HepG2 (cell line): ENCODE results near the gene TAS1R3. TPM values are rescaled to one million over a fixed set of nuclear protein-coding genes. Genes with fewer than 3 reads are reported as not detected.

Experiments used
- DNMT3B ChIP-seq: conservative IDR thresholded peaks from 2 replicates; pipeline ENCODE4 v1.6.1; 2016; ENCODE audit warnings: missing biosample characterization, control low read depth
- DPF2 ChIP-seq: sonication (generic); formaldehyde crosslinking; IDR thresholded peaks from 2 replicates; pipeline ENCODE4 v1.4.0; 2020; ENCODE audit warnings: mild to moderate bottlenecking, low read depth, missing genetic modification reagents, borderline replicate concordance
- HNRNPH1 ChIP-seq: fragments of 200-400 bp; formaldehyde crosslinking; optimal IDR thresholded peaks from 2 replicates; pipeline ENCODE3; 2017; ENCODE audit warnings: mild to moderate bottlenecking, low read depth, low read length
- NFYC ChIP-seq: IDR thresholded peaks from 2 replicates; pipeline ENCODE4 v1.6.1; 2016; ENCODE audit warnings: missing genetic modification reagents, missing compliant biosample characterization
- NR2F1 ChIP-seq, 2 experiments: fragments of 450-650 bp in 1 of 2; formaldehyde crosslinking in 1 of 2; IDR thresholded peaks; 2 replicates each; pipeline versions ENCODE4 v1.5.0 to v1.6.1; 2016 to 2020; ENCODE audit warnings: mild to moderate bottlenecking in 1 of 2, missing compliant biosample characterization in 1 of 2, missing genetic modification reagents in 1 of 2, moderate library complexity in 1 of 2
- ONECUT2 ChIP-seq: sonication (generic); formaldehyde crosslinking; IDR thresholded peaks from 2 replicates; pipeline ENCODE4 v1.4.0; 2020; ENCODE audit warnings: missing genetic modification reagents
- POLR2G ChIP-seq: fragments of 200-400 bp; formaldehyde crosslinking; IDR thresholded peaks from 2 replicates; pipeline ENCODE4 v1.6.1; 2018; ENCODE audit warnings: mild to moderate bottlenecking, low read depth, low read length, moderate library complexity
- PRPF4 ChIP-seq: fragments of 200-400 bp; formaldehyde crosslinking; IDR thresholded peaks from 2 replicates; pipeline ENCODE4 v1.6.1; 2016; ENCODE audit warnings: low read length, low read depth; ENCODE audit not compliant: poor library complexity, severe bottlenecking
- RNF2 ChIP-seq: fragments of 450-650 bp; conservative IDR thresholded peaks from 2 replicates; pipeline ENCODE4 v1.6.1; 2016; ENCODE audit warnings: low read depth
- SALL2 ChIP-seq: sonication (generic); formaldehyde crosslinking; IDR thresholded peaks from 2 replicates; pipeline ENCODE4 v1.8.1; 2023; ENCODE audit warnings: mild to moderate bottlenecking, missing genetic modification reagents, inconsistent platforms
- SIN3A ChIP-seq: IDR thresholded peaks from 2 replicates; pipeline ENCODE4 v1.6.1; 2011; ENCODE audit warnings: low read depth, mild to moderate bottlenecking, control low read depth, low read length, borderline replicate concordance
- SKI ChIP-seq: fragments of 450-650 bp; IDR thresholded peaks from one replicate; pipeline ENCODE4 v1.6.1; 2018; ENCODE audit warnings: mild to moderate bottlenecking; ENCODE audit not compliant: partially characterized antibody
- STAT5B ChIP-seq: sonication (generic); formaldehyde crosslinking; IDR thresholded peaks from 2 replicates; pipeline ENCODE4 v1.4.0; 2020; ENCODE audit warnings: missing genetic modification reagents
- ZFYVE20 ChIP-seq: sonication (generic); formaldehyde crosslinking; IDR thresholded peaks from 2 replicates; pipeline ENCODE4 v1.8.0; 2023; ENCODE audit warnings: low read depth, mild to moderate bottlenecking, moderate library complexity, missing genetic modification reagents, borderline replicate concordance
- ZNF160 ChIP-seq: sonication (generic); formaldehyde crosslinking; IDR thresholded peaks from 2 replicates; pipeline ENCODE4 v1.8.0; 2022; ENCODE audit warnings: mild to moderate bottlenecking, inconsistent platforms, missing genetic modification reagents
- ZNF337 ChIP-seq: sonication (generic); formaldehyde crosslinking; IDR thresholded peaks from 2 replicates; pipeline ENCODE4 v1.5.1; 2020; ENCODE audit warnings: missing genetic modification reagents, low read depth, mild to moderate bottlenecking, borderline replicate concordance
- ZNF33B ChIP-seq: sonication (generic); formaldehyde crosslinking; IDR thresholded peaks from 2 replicates; pipeline ENCODE4 v1.5.1; 2020; ENCODE audit warnings: mild to moderate bottlenecking, missing genetic modification reagents
- polyA plus RNA-seq, 8 experiments: library from polyadenylated mRNA; depleted of rRNA in 3 of 8; stranded (reverse) in 7 of 8; unstranded in 1 of 8; fragments of >200 nt; fragmentation: Illumina TruSeq in 4 of 8; extraction: Trizol in 4 of 8; gene quantifications; 2 replicates each; pipeline versions ENCODE4 v1.2.1 to v1.2.3, GENCODE V29; 2011 to 2016; ENCODE audit warnings: low read depth in 4 of 8, missing spikeins in 1 of 8, mixed read lengths in 1 of 8; ENCODE audit not compliant: insufficient read depth in 1 of 8
- total RNA-seq, 5 experiments: library from RNA; depleted of rRNA; stranded (reverse); fragments of >200 nt; fragmentation: Illumina TruSeq; extraction: Trizol; gene quantifications; 2 replicates each; pipeline ENCODE4 v1.2.3, GENCODE V29; 2016; ENCODE audit warnings: low read depth in 1 of 5
- TF ChIP-seq, protein P1 (sequence below): sonication (generic); formaldehyde crosslinking; conservative IDR thresholded peaks from 2 replicates; pipeline ENCODE4 v1.4.0; 2020; ENCODE audit warnings: mild to moderate bottlenecking, missing genetic modification reagents, moderate library complexity
- TF ChIP-seq, protein P2 (sequence below): sonication (generic); formaldehyde crosslinking; IDR thresholded peaks from 2 replicates; pipeline ENCODE4 v1.5.1; 2020; ENCODE audit warnings: missing genetic modification reagents, mild to moderate bottlenecking, borderline replicate concordance
- TF ChIP-seq, protein P3 (sequence below), 2 experiments: sonication (generic) in 1 of 2; formaldehyde crosslinking in 1 of 2; IDR thresholded peaks; 2 replicates each; pipeline versions ENCODE4 v1.5.1 to v1.6.1; 2011 to 2020; ENCODE audit warnings: borderline replicate concordance in 1 of 2, low read depth in 1 of 2, low read length in 1 of 2, mild to moderate bottlenecking in 1 of 2, missing genetic modification reagents in 1 of 2, moderate library complexity in 1 of 2

TAS1R3 gene
- total and polyA plus RNA-seq, 2 of the 13 experiments (the other 11 are each of a cell fraction or from before 2014, with no cell fraction given), result 0.13 to 0.15 TPM

DNA sequence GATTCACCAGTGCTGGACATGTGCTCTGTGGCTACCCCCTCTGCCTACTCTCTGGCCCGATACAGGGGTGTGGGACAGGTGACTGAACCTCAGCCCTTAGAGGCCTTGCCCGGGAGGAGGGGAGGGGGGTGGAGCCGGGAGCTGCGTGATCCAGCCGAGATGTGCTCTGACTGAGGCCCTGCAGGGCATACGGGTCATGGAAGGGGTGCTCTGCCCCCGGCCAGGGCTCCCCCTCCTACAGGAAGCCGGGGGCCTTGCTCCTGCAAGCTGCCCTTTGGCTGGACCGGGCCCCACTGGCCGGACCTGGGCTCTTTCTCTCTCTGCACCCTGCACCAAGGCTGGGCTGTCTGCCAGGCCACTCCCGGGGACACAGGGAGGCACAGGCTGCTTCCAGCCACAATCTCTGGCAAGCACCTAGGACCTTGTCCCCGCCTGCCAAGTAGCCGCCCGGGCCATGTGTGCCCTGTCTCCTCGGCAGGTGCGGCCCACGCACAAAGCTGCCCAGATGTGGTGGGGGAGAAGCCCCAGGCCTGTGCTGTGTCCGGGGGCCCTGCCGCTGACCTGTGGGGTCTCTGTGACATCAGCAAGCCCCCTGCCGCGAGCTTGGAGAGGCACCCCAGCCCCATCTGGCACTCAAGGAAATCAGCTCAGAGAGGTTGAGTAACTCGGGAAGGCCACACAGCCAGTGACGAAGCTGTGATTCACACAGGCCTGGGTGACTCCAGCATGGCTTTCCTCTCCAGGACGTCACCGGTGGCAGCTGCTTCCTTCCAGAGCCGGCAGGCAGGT, 49.4 kb upstream of the TAS1R3 start (continued):
- TF ChIP-seq NR2F1 (CRISPR knock-in tag; IDR thresholded peaks at IDR 0.05) (peak; percentile 12 to 52; a peak in 1 of 4 replicates), RNF2 (no peak), NFYC (CRISPR knock-in tag) (no peak), STAT5B (no peak), ZFYVE20 (no peak), ONECUT2 (CRISPR knock-in tag) (no peak), ZNF160 (no peak), PRPF4 (no peak), POLR2G (0 out of 2 replicates have a peak, but pooled peaks have one; percentile 57), ZNF337 (no peak), DNMT3B (CRISPR knock-in tag) (no peak), ZNF33B (CRISPR knock-in tag) (no peak), SALL2 (CRISPR knock-in tag) (no peak; the same call in 1 of the 2 replicates), SKI (peak; percentile 11), HNRNPH1 (no peak), DPF2 (peak; percentile 69), SIN3A (peak; percentile 23; the same call in 1 of the 2 replicates)
- TF ChIP-seq, protein P1, sequence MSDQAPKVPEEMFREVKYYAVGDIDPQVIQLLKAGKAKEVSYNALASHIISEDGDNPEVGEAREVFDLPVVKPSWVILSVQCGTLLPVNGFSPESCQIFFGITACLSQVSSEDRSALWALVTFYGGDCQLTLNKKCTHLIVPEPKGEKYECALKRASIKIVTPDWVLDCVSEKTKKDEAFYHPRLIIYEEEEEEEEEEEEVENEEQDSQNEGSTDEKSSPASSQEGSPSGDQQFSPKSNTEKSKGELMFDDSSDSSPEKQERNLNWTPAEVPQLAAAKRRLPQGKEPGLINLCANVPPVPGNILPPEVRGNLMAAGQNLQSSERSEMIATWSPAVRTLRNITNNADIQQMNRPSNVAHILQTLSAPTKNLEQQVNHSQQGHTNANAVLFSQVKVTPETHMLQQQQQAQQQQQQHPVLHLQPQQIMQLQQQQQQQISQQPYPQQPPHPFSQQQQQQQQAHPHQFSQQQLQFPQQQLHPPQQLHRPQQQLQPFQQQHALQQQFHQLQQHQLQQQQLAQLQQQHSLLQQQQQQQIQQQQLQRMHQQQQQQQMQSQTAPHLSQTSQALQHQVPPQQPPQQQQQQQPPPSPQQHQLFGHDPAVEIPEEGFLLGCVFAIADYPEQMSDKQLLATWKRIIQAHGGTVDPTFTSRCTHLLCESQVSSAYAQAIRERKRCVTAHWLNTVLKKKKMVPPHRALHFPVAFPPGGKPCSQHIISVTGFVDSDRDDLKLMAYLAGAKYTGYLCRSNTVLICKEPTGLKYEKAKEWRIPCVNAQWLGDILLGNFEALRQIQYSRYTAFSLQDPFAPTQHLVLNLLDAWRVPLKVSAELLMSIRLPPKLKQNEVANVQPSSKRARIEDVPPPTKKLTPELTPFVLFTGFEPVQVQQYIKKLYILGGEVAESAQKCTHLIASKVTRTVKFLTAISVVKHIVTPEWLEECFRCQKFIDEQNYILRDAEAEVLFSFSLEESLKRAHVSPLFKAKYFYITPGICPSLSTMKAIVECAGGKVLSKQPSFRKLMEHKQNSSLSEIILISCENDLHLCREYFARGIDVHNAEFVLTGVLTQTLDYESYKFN (CRISPR knock-in tag), result peak; percentile 96
- TF ChIP-seq, protein P2, sequence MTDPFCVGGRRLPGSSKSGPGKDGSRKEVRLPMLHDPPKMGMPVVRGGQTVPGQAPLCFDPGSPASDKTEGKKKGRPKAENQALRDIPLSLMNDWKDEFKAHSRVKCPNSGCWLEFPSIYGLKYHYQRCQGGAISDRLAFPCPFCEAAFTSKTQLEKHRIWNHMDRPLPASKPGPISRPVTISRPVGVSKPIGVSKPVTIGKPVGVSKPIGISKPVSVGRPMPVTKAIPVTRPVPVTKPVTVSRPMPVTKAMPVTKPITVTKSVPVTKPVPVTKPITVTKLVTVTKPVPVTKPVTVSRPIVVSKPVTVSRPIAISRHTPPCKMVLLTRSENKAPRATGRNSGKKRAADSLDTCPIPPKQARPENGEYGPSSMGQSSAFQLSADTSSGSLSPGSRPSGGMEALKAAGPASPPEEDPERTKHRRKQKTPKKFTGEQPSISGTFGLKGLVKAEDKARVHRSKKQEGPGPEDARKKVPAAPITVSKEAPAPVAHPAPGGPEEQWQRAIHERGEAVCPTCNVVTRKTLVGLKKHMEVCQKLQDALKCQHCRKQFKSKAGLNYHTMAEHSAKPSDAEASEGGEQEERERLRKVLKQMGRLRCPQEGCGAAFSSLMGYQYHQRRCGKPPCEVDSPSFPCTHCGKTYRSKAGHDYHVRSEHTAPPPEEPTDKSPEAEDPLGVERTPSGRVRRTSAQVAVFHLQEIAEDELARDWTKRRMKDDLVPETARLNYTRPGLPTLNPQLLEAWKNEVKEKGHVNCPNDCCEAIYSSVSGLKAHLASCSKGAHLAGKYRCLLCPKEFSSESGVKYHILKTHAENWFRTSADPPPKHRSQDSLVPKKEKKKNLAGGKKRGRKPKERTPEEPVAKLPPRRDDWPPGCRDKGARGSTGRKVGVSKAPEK (CRISPR knock-in tag), result no peak
- TF ChIP-seq, protein P3, sequence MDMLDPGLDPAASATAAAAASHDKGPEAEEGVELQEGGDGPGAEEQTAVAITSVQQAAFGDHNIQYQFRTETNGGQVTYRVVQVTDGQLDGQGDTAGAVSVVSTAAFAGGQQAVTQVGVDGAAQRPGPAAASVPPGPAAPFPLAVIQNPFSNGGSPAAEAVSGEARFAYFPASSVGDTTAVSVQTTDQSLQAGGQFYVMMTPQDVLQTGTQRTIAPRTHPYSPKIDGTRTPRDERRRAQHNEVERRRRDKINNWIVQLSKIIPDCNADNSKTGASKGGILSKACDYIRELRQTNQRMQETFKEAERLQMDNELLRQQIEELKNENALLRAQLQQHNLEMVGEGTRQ (IDR thresholded peaks at IDR 0.05; ENCODE audit: low read depth, low read length), result no peak
- TF ChIP-seq, protein P3 (CRISPR knock-in tag; IDR thresholded peaks at IDR 0.05; ENCODE audit: borderline replicate concordance), result peak; percentile 37; the same call in 1 of the 2 replicates
